Measurements from ENCODE around the gene MAGI3.

Gene MAGI3

DNA sequence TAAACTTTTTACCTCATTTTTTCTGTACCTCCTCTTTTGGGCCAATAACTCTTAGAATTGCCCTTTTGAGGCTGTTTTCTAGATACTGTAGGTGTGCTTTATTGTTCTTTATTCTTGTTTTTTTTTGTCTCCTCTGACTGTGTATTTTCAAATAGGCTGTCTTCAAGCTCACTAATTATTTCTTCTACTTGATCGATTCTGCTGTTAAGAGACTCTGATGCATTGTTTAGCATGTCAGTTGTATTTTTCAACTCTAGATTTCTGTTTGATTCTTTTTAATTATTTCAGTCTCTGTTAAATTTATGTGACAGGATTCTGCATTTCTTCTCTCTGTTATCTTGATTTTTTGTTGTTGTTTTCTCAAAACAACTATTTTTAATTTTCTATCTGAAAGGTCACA is 238.7 kb downstream of the MAGI3 start:
- H3K27me3 ChIP-seq (ENCODE audit: insufficient read depth, low read length): no peaks in the 10 kb centered on the region
- no peaks in the 10 kb centered on the region for H3K79me2 ChIP-seq (ENCODE audit: insufficient read depth, low read length)
- H3K4me3 ChIP-seq (ENCODE audit: low read depth, low read length, poor library complexity, severe bottlenecking): no peak overlapping the region
- H3K9me3 ChIP-seq (ENCODE audit: low read length): no peaks in the 10 kb centered on the region
- no peaks in the 10 kb centered on the region for H3K4me1 ChIP-seq (ENCODE audit: insufficient read depth, low read length, severe bottlenecking)
- H3K9me2 ChIP-seq (ENCODE audit: low read depth, low read length): no peaks in the 10 kb centered on the region
- no peaks in the 10 kb centered on the region for H4K20me1 ChIP-seq (ENCODE audit: insufficient read depth, low read length)
- no peak overlapping the region for H2AFZ ChIP-seq (ENCODE audit: low read length)
- H3K36me3 ChIP-seq (ENCODE audit: insufficient read depth, low read length): no peaks in the 10 kb centered on the region
- no peak for TF ChIP-seq EZH2 (IDR thresholded peaks at IDR 0.05; ENCODE audit: borderline replicate concordance, low read length)
- TF ChIP-seq, protein P1, sequence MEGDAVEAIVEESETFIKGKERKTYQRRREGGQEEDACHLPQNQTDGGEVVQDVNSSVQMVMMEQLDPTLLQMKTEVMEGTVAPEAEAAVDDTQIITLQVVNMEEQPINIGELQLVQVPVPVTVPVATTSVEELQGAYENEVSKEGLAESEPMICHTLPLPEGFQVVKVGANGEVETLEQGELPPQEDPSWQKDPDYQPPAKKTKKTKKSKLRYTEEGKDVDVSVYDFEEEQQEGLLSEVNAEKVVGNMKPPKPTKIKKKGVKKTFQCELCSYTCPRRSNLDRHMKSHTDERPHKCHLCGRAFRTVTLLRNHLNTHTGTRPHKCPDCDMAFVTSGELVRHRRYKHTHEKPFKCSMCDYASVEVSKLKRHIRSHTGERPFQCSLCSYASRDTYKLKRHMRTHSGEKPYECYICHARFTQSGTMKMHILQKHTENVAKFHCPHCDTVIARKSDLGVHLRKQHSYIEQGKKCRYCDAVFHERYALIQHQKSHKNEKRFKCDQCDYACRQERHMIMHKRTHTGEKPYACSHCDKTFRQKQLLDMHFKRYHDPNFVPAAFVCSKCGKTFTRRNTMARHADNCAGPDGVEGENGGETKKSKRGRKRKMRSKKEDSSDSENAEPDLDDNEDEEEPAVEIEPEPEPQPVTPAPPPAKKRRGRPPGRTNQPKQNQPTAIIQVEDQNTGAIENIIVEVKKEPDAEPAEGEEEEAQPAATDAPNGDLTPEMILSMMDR (IDR thresholded peaks at IDR 0.05; ENCODE audit: low read length): no peak
- no peak overlapping the region for H3K4me2 ChIP-seq (ENCODE audit: low read length)
- no peak overlapping the region for H3K27ac ChIP-seq (ENCODE audit: low read depth, low read length, poor library complexity, severe bottlenecking)
- no peak overlapping the region for H3K9ac ChIP-seq (ENCODE audit: low read length)
- H3F3A ChIP-seq (ENCODE audit: insufficient read depth, low read length): no peaks in the 10 kb centered on the region

DNA sequence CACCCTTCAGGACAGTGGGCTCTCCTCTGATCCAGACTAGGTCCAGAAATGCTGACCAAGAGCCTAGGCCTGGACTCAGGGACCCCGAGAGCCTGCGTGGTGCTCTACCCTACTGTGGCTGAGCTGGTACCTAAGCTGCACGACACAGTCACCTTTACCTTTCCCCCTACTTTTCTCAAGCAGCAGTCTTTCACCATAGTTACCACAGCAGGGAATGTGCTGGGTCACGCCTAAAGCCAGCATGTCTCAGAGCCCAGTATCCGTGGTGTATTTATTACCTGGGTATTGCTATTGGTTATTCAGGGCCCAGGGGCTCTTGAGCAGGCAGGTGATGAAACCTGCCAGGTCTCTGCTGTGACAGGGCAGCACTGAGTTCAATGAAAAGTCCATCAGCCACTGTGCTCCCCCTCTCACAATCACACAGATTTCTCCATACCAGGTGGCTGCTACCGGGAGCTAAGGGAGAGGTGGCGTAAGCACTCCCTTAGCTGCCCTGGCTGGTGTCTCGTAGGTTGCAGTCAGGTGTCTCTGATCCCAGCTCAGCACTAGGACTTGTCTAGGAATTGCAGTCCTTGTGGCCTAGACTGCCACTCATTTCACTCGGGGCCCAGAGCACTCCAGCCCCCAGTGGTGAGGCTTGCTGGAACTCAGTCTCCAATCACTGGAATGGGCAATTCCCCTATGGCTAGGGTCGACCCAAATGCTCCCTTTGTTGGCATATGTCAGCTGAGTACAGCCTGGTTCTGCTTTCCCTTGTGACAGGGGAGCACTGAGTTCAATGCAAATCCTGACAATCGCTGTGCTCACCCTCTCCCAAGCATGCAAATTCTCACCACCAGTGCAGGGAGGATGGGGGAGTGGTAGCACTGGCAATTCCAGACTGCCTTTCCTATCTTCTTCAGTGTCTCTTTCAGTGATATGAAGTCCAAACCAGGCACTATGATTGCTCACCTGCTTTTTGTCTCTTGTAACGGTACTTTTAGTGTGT is 240.3 kb downstream of the MAGI3 start:
- no peaks in the 10 kb centered on the region for H3K27me3 ChIP-seq (ENCODE audit: insufficient read depth, low read length)
- H3K4me1 ChIP-seq (ENCODE audit: insufficient read depth, low read length, severe bottlenecking): no peaks in the 10 kb centered on the region
- no peak overlapping the region for H3K9ac ChIP-seq (ENCODE audit: low read length)
- no peaks in the 10 kb centered on the region for H3K79me2 ChIP-seq (ENCODE audit: insufficient read depth, low read length)
- no peaks in the 10 kb centered on the region for H4K20me1 ChIP-seq (ENCODE audit: insufficient read depth, low read length)
- no peaks in the 10 kb centered on the region for H3F3A ChIP-seq (ENCODE audit: insufficient read depth, low read length)
- no peaks in the 10 kb centered on the region for H3K9me2 ChIP-seq (ENCODE audit: low read depth, low read length)
- no peak overlapping the region for H3K27ac ChIP-seq (ENCODE audit: low read depth, low read length, poor library complexity, severe bottlenecking)
- H3K9me3 ChIP-seq (ENCODE audit: low read length): no peaks in the 10 kb centered on the region
- no peak overlapping the region for H3K4me2 ChIP-seq (ENCODE audit: low read length)
- no peaks in the 10 kb centered on the region for H3K36me3 ChIP-seq (ENCODE audit: insufficient read depth, low read length)
- H2AFZ ChIP-seq (ENCODE audit: low read length): no peak overlapping the region
- H3K4me3 ChIP-seq (ENCODE audit: low read depth, low read length, poor library complexity, severe bottlenecking): no peak overlapping the region
- TF ChIP-seq EZH2 (IDR thresholded peaks at IDR 0.05; ENCODE audit: borderline replicate concordance, low read length): no peak
- TF ChIP-seq, protein P1 (IDR thresholded peaks at IDR 0.05; ENCODE audit: low read length): no peak

DNA sequence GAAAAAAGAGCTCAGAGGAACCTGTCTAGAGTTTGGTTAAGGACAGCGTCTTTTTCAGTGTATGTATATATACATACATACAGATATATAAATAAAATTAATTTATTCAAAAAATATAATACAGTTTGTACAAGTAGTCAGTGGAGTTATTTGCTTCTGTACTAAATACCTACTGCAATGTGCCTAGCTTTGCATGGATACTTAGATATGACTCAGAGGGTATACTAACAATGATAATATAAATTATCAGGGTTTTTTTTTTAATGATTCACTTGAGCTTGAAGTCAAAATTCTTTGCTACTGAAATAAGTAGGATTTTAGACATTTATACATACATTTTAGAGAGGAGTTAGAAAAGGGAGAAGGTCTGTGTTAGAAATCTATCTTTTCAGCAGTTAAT is 251.1 kb downstream of the MAGI3 start:
- Histone ChIP-seq H3K4me2 (ENCODE audit: low read length) (no peak overlapping the region), H3K4me3 (ENCODE audit: low read depth, low read length, poor library complexity, severe bottlenecking) (no peak overlapping the region), H3K9me2 (ENCODE audit: low read depth, low read length) (no peaks in the 10 kb centered on the region), H3F3A (ENCODE audit: insufficient read depth, low read length) (no peaks in the 10 kb centered on the region), H3K79me2 (ENCODE audit: insufficient read depth, low read length) (no peaks in the 10 kb centered on the region), H3K9ac (ENCODE audit: low read length) (no peak overlapping the region), H2AFZ (ENCODE audit: low read length) (no peak overlapping the region), H3K36me3 (ENCODE audit: insufficient read depth, low read length) (no peaks in the 10 kb centered on the region), H3K27ac (ENCODE audit: low read depth, low read length, poor library complexity, severe bottlenecking) (no peak overlapping the region), H3K4me1 (ENCODE audit: insufficient read depth, low read length, severe bottlenecking) (no peaks in the 10 kb centered on the region), H3K27me3 (ENCODE audit: insufficient read depth, low read length) (no peaks in the 10 kb centered on the region), H4K20me1 (ENCODE audit: insufficient read depth, low read length) (no peaks in the 10 kb centered on the region), H3K9me3 (ENCODE audit: low read length) (no peaks in the 10 kb centered on the region)
- TF ChIP-seq, protein P1 (IDR thresholded peaks at IDR 0.05; ENCODE audit: low read length): no peak
- no peak for TF ChIP-seq EZH2 (IDR thresholded peaks at IDR 0.05; ENCODE audit: borderline replicate concordance, low read length)

Measured in OCI-LY1 (cell line).